Testis (tissue), 5 donors: ENCODE data around the gene DNAJC10. TPM values are rescaled to one million over a fixed set of nuclear protein-coding genes. Genes with fewer than 3 reads are reported as not detected.

Experiments used
- DNase-seq: peaks from one replicate; pipeline ENCODE4 v3.0.0-alpha.2; 2019
- H3K27ac ChIP-seq, 2 donors: fragments of 200-600 bp; sonication (generic); one replicate each; pipeline ENCODE4 v1.5.1; 2019
- H3K27me3 ChIP-seq: fragments of 200-600 bp; sonication (generic); one replicate; pipeline ENCODE4 v1.5.1; 2019
- H3K36me3 ChIP-seq: fragments of 200-600 bp; sonication (generic); one replicate; pipeline ENCODE4 v1.5.1; 2017; ENCODE audit warnings: low read depth; ENCODE audit errors: missing control alignments
- H3K4me1 ChIP-seq: fragments of 200-600 bp; sonication (generic); one replicate; pipeline ENCODE4 v1.5.1; 2019
- H3K4me3 ChIP-seq, 2 donors: fragments of 200-600 bp; sonication (generic); one replicate each; pipeline ENCODE4 v1.5.1; 2017 to 2019
- H3K9me3 ChIP-seq: fragments of 200-600 bp; sonication (generic); one replicate; pipeline ENCODE4 v1.5.1; 2017
- CTCF ChIP-seq, 3 experiments: fragments of 450-650 bp in 2 of 3; fragments of 200-600 bp in 1 of 3; sonication (generic) in 1 of 3; IDR thresholded peaks; one replicate each; pipeline ENCODE4 v1.5.1; 2016 to 2019; ENCODE audit warnings: antibody characterized with exemption in 3 of 3, mild to moderate bottlenecking in 2 of 3, moderate library complexity in 1 of 3
- POLR2A ChIP-seq: fragments of 450-650 bp; IDR thresholded peaks from one replicate; pipeline ENCODE4 v1.6.1; 2017; ENCODE audit warnings: antibody characterized with exemption, mild to moderate bottlenecking, moderate library complexity
- WGBS, 2 donors: methylation state at CpG; one replicate each; pipeline ENCODE4 v1.1.5; 2018; 5-methylcytosine and 5-hydroxymethylcytosine counted together
- intact Hi-C: fragments of 100-400 bp; cut with DNase I; formaldehyde crosslinking; loops from one replicate; pipeline ENCODE4 v1.15.1; 2023; ENCODE audit warnings: low total_unique reads
- long read RNA-seq, 2 donors: transcript quantifications; one replicate each; lab custom pipeline, GENCODE V29; 2026
- polyA plus RNA-seq: library from polyadenylated mRNA; stranded (reverse); fragments of 350-450 nt; fragmentation: Illumina TruSeq; extraction: RNeasy Lipid Tissue Mini Kit (QIAGEN cat#74804); gene quantifications from one replicate; pipeline ENCODE4 v1.2.3, GENCODE V29; 2014; ENCODE audit warnings: low read depth, low replicate concordance; ENCODE audit not compliant: insufficient read depth
- total RNA-seq, 2 donors: library from RNA; depleted of rRNA; stranded (reverse); fragments of >200 nt; gene quantifications; one replicate each; pipeline ENCODE4 v1.2.3, GENCODE V29; 2016

DNAJC10 gene, protein sequence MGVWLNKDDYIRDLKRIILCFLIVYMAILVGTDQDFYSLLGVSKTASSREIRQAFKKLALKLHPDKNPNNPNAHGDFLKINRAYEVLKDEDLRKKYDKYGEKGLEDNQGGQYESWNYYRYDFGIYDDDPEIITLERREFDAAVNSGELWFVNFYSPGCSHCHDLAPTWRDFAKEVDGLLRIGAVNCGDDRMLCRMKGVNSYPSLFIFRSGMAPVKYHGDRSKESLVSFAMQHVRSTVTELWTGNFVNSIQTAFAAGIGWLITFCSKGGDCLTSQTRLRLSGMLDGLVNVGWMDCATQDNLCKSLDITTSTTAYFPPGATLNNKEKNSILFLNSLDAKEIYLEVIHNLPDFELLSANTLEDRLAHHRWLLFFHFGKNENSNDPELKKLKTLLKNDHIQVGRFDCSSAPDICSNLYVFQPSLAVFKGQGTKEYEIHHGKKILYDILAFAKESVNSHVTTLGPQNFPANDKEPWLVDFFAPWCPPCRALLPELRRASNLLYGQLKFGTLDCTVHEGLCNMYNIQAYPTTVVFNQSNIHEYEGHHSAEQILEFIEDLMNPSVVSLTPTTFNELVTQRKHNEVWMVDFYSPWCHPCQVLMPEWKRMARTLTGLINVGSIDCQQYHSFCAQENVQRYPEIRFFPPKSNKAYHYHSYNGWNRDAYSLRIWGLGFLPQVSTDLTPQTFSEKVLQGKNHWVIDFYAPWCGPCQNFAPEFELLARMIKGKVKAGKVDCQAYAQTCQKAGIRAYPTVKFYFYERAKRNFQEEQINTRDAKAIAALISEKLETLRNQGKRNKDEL
- total RNA-seq = 10 to 100 TPM; 51.0 to 81.4 TPM
- polyA plus RNA-seq = 91.3 TPM
- long read RNA-seq, donor 1, full-length matches to known transcripts = 5 of 35 reads
- long read RNA-seq, donor 1, partial matches to known transcripts = 30 of 35 reads
- long read RNA-seq, donor 1, other reads (novel, unspliced or antisense) = 0 of 35 reads
- long read RNA-seq, donor 2, full-length matches to known transcripts = 2 of 13 reads
- long read RNA-seq, donor 2, partial matches to known transcripts = 11 of 13 reads
- long read RNA-seq, donor 2, other reads (novel, unspliced or antisense) = 0 of 13 reads

DNA sequence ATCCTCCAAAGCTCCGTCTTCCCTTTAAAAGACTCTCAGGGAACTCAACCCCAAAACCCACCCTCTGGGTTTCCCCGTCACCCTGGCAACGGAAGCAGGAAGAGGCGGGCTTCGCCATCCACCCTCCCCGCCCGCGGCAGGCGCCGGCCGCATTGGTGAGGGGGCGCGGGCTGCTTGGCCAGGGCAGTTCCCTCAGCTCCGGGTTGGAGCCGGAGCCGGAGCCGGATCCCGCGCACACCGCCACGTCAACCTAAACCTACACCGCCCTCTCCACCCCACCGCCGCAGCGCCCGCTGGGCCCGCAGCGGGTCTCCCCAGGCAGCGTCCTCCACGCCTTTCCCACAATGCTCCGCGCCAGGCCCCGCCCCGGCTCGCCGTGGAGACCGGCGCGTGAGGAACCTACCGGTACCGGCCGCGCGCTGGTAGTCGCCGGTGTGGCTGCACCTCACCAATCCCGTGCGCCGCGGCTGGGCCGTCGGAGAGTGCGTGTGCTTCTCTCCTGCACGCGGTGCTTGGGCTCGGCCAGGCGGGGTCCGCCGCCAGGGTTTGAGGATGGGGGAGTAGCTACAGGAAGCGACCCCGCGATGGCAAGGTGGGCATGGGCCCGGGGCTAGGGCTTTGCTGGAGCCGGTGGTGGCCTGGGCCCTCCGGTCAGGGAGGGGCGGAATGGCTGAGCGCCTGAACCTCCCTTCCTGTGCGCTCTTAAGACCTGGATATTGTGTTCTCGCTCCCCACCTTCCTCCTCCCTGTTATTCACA lies at the start of gene DNAJC10:
DNAJC10 (plus strand) TSS at position 366 of the 758 bp plus-strand sequence. CDS start 1,830 bp downstream, outside the sequence.
- H3K4me1 ChIP-seq = peaks cover 5% of the 10 kb centered on the region
- peak; percentile 91 for DNase-seq
- H3K27me3 ChIP-seq = no peaks in the 10 kb centered on the region
- intact Hi-C loops = no loop called here
- H3K4me3 ChIP-seq = peak within 1 kb of the TSS; percentile 94 to 95
- H3K9me3 ChIP-seq = no peaks in the 10 kb centered on the region
- peak within 1 kb of the TSS; percentile 88 to 89 for H3K27ac ChIP-seq
- 0% methylated on average over 7 to 49 of the region's 69 CpGs for WGBS, 2 donors
- TF ChIP-seq CTCF (IDR thresholded peaks at IDR 0.05) = no peak
- TF ChIP-seq POLR2A = no peak
- H3K36me3 ChIP-seq = no peaks in the 10 kb centered on the region

GRCh38 chr2:182666674-182667314 lies 49.3 kb upstream of the DNAJC10 start:
- TF ChIP-seq POLR2A = no peak
- peak in 1 of 3 experiments; percentile 55 for TF ChIP-seq CTCF (IDR thresholded peaks at IDR 0.05)
- H3K27me3 ChIP-seq = no peaks in the 10 kb centered on the region
- intact Hi-C loops = no loop called here
- no peaks in the 10 kb centered on the region for H3K4me1 ChIP-seq
- no peak for DNase-seq
- no peaks in the 10 kb centered on the region for H3K36me3 ChIP-seq
- no peak overlapping the region for H3K27ac ChIP-seq
- H3K4me3 ChIP-seq = no peak overlapping the region
- no peaks in the 10 kb centered on the region for H3K9me3 ChIP-seq
- WGBS, 2 donors = 69 to 94% methylated on average over 1 of the region's 1 CpG

GRCh38 chr2:182667315-182667695 lies 48.8 kb upstream of the DNAJC10 start:
- Histone ChIP-seq H3K36me3 (no peaks in the 10 kb centered on the region), H3K27me3 (no peaks in the 10 kb centered on the region), H3K4me3 (no peak overlapping the region), H3K4me1 (no peaks in the 10 kb centered on the region), H3K9me3 (no peaks in the 10 kb centered on the region), H3K27ac (no peak overlapping the region)
- 83 to 92% methylated on average over 1 of the region's 1 CpG for WGBS, 2 donors
- TF ChIP-seq POLR2A = no peak
- TF ChIP-seq CTCF (IDR thresholded peaks at IDR 0.05) = no peak
- intact Hi-C loops = no loop called here
- no peak for DNase-seq

DNA sequence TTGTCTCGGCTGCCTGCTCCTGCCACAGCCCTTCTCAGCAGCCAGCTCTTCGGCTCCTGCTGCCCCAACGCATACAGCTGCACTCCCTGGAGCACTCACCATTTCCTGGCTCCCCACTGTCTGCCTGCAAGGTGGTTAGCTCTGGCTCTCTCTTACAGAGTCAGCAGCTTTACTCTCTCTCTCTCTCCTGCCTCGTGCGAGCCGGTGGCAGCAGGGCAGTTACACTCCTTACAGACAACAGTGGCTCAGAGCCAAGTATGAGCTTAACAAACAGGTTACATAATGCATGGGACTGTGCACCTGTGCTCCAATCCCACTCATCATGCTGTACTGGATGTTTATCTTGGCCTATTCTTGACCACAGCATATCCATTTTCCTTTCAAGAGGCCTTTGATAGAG lies 47.4 kb upstream of the DNAJC10 start:
- TF ChIP-seq POLR2A (no peak), CTCF (IDR thresholded peaks at IDR 0.05) (no peak)
- no peak for DNase-seq
- Histone ChIP-seq H3K4me3 (no peak overlapping the region), H3K4me1 (no peaks in the 10 kb centered on the region), H3K36me3 (no peaks in the 10 kb centered on the region), H3K27me3 (no peaks in the 10 kb centered on the region), H3K27ac (no peak overlapping the region), H3K9me3 (no peaks in the 10 kb centered on the region)
- WGBS, 2 donors = 76 to 79% methylated on average over 6 of the region's 6 CpGs
- intact Hi-C loops = no loop called here
